HEK293 (cell line): ENCODE results near the gene INTS13.

Source experiments
- IKZF3 ChIP-seq: fragments of 450-650 bp; IDR thresholded peaks from 2 replicates; pipeline ENCODE4 v1.5.0; 2018; ENCODE audit warnings: missing biosample characterization, mild to moderate bottlenecking, missing genetic modification characterization, moderate library complexity
- KLF10 ChIP-seq: fragments of 450-650 bp; IDR thresholded peaks from 2 replicates; pipeline ENCODE4 v1.5.1; 2018; ENCODE audit warnings: missing biosample characterization, mild to moderate bottlenecking, missing genetic modification characterization
- KLF16 ChIP-seq: fragments of 450-650 bp; formaldehyde crosslinking; IDR thresholded peaks from 2 replicates; pipeline ENCODE4 v1.5.1; 2017; ENCODE audit warnings: missing biosample characterization, missing genetic modification characterization
- KLF7 ChIP-seq: fragments of 450-650 bp; formaldehyde crosslinking; IDR thresholded peaks from 2 replicates; pipeline ENCODE4 v1.5.1; 2016; ENCODE audit warnings: missing biosample characterization, missing genetic modification characterization, borderline replicate concordance
- KLF8 ChIP-seq: fragments of 450-650 bp; formaldehyde crosslinking; IDR thresholded peaks from 2 replicates; pipeline ENCODE4 v1.5.1; 2016; ENCODE audit warnings: missing biosample characterization, missing genetic modification characterization
- PRDM10 ChIP-seq: fragments of 450-650 bp; formaldehyde crosslinking; IDR thresholded peaks from 2 replicates; pipeline ENCODE4 v1.5.1; 2016; ENCODE audit warnings: missing biosample characterization, missing genetic modification characterization
- PRDM2 ChIP-seq: fragments of 450-650 bp; formaldehyde crosslinking; IDR thresholded peaks from 2 replicates; pipeline ENCODE4 v1.5.1; 2016; ENCODE audit warnings: missing biosample characterization, missing genetic modification characterization, borderline replicate concordance
- PRDM6 ChIP-seq: fragments of 450-650 bp; formaldehyde crosslinking; IDR thresholded peaks from 2 replicates; pipeline ENCODE4 v1.5.1; 2017; ENCODE audit warnings: missing biosample characterization, missing genetic modification characterization
- SP2 ChIP-seq: fragments of 450-650 bp; formaldehyde crosslinking; IDR thresholded peaks from 2 replicates; pipeline ENCODE4 v1.5.1; 2016; ENCODE audit warnings: missing biosample characterization, missing genetic modification characterization
- ZBTB17 ChIP-seq: fragments of 450-650 bp; formaldehyde crosslinking; IDR thresholded peaks from 2 replicates; pipeline ENCODE4 v1.5.1; 2016; ENCODE audit warnings: missing biosample characterization, missing genetic modification characterization
- ZEB2 ChIP-seq: fragments of 450-650 bp; formaldehyde crosslinking; IDR thresholded peaks from 2 replicates; pipeline ENCODE4 v1.5.1; 2016; ENCODE audit warnings: missing biosample characterization, missing genetic modification characterization
- ZIC2 ChIP-seq: fragments of 450-650 bp; formaldehyde crosslinking; IDR thresholded peaks from 2 replicates; pipeline ENCODE4 v1.5.1; 2016; ENCODE audit warnings: missing biosample characterization, missing genetic modification characterization
- ZNF121 ChIP-seq: fragments of 450-650 bp; formaldehyde crosslinking; IDR thresholded peaks from 2 replicates; pipeline ENCODE4 v1.5.1; 2016; ENCODE audit warnings: missing biosample characterization, missing genetic modification characterization
- ZNF140 ChIP-seq: fragments of 450-650 bp; formaldehyde crosslinking; IDR thresholded peaks from 2 replicates; pipeline ENCODE4 v1.5.1; 2016; ENCODE audit warnings: missing biosample characterization, missing genetic modification characterization
- ZNF202 ChIP-seq: fragments of 450-650 bp; formaldehyde crosslinking; IDR thresholded peaks from 2 replicates; pipeline ENCODE4 v1.5.1; 2016; ENCODE audit warnings: missing biosample characterization, missing genetic modification characterization, borderline replicate concordance
- ZNF280C ChIP-seq: fragments of 450-650 bp; formaldehyde crosslinking; IDR thresholded peaks from 2 replicates; pipeline ENCODE4 v1.5.1; 2016; ENCODE audit warnings: missing biosample characterization, missing genetic modification characterization
- ZNF404 ChIP-seq: fragments of 450-650 bp; formaldehyde crosslinking; IDR thresholded peaks from 2 replicates; pipeline ENCODE4 v1.5.1; 2017; ENCODE audit warnings: missing biosample characterization, missing genetic modification characterization
- ZNF510 ChIP-seq: fragments of 450-650 bp; formaldehyde crosslinking; IDR thresholded peaks from 2 replicates; pipeline ENCODE4 v1.5.1; 2018; ENCODE audit warnings: mild to moderate bottlenecking, missing genetic modification characterization, missing biosample characterization; ENCODE audit not compliant: insufficient replicate concordance
- ZNF623 ChIP-seq: fragments of 450-650 bp; formaldehyde crosslinking; IDR thresholded peaks from 2 replicates; pipeline ENCODE4 v1.5.1; 2016; ENCODE audit warnings: missing biosample characterization, missing genetic modification characterization
- ZNF629 ChIP-seq: fragments of 450-650 bp; formaldehyde crosslinking; IDR thresholded peaks from 2 replicates; pipeline ENCODE4 v1.5.1; 2017; ENCODE audit warnings: missing biosample characterization, missing genetic modification characterization
- ZNF639 ChIP-seq: fragments of 450-650 bp; formaldehyde crosslinking; IDR thresholded peaks from 2 replicates; pipeline ENCODE4 v1.5.1; 2016; ENCODE audit warnings: missing biosample characterization, missing genetic modification characterization
- ZNF76 ChIP-seq: fragments of 450-650 bp; formaldehyde crosslinking; IDR thresholded peaks from 2 replicates; pipeline ENCODE4; 2016; ENCODE audit warnings: low read depth, missing biosample characterization, missing genetic modification characterization, borderline replicate concordance
- ZNF777 ChIP-seq: fragments of 450-650 bp; formaldehyde crosslinking; IDR thresholded peaks from 2 replicates; pipeline ENCODE4 v1.5.1; 2017; ENCODE audit warnings: missing biosample characterization, missing genetic modification characterization, borderline replicate concordance

INTS13 gene

GRCh38 chr12:26937863-26938700, at the start of gene INTS13, which contains the start of gene FGFR1OP2 (continued):
- no peak for TF ChIP-seq ZNF202 (tag by site-specific recombination)
- TF ChIP-seq ZNF280C: no peak
- TF ChIP-seq KLF8 (tag by site-specific recombination): peak; percentile 88
- peak; percentile 78 for TF ChIP-seq ZBTB17 (tag by site-specific recombination)
- no peak for TF ChIP-seq ZNF404
- TF ChIP-seq ZNF76 (tag by site-specific recombination): peak; percentile 14; the same call in 1 of the 2 replicates
- peak; percentile 90 for TF ChIP-seq SP2 (tag by site-specific recombination)
- peak; percentile 90 for TF ChIP-seq ZEB2
- no peak for TF ChIP-seq ZNF510 (tag by site-specific recombination)
- TF ChIP-seq PRDM10 (tag by site-specific recombination): peak; percentile 80
- peak; percentile 47; the same call in 1 of the 2 replicates for TF ChIP-seq ZNF639 (tag by site-specific recombination)
- TF ChIP-seq ZNF140 (tag by site-specific recombination): no peak
- TF ChIP-seq PRDM2 (tag by site-specific recombination): no peak
- TF ChIP-seq KLF7 (tag by site-specific recombination): peak; percentile 26; the same call in 1 of the 2 replicates
- TF ChIP-seq ZIC2: peak; percentile 15; the same call in 1 of the 2 replicates
- TF ChIP-seq ZNF777: no peak
- peak; percentile 98 for TF ChIP-seq IKZF3
- TF ChIP-seq ZNF629 (tag by site-specific recombination): peak; percentile 59; the same call in 1 of the 2 replicates
- TF ChIP-seq ZNF121 (tag by site-specific recombination): no peak
- 0 out of 2 replicates have a peak, but pooled peaks have one; percentile 15 for TF ChIP-seq KLF10
- 0 out of 2 replicates have a peak, but pooled peaks have one; percentile 14 for TF ChIP-seq ZNF623
- TF ChIP-seq PRDM6 (tag by site-specific recombination): no peak
- peak; percentile 81 for TF ChIP-seq KLF16
